ENCODE measurements around the gene INPP5D. TPM values are rescaled to one million over a fixed set of nuclear protein-coding genes. Genes with fewer than 3 reads are reported as not detected.

INPP5D gene
- total and polyA plus RNA-seq, 4 donors, result 2.9 to 18.8 (median 6.6) TPM

DNA sequence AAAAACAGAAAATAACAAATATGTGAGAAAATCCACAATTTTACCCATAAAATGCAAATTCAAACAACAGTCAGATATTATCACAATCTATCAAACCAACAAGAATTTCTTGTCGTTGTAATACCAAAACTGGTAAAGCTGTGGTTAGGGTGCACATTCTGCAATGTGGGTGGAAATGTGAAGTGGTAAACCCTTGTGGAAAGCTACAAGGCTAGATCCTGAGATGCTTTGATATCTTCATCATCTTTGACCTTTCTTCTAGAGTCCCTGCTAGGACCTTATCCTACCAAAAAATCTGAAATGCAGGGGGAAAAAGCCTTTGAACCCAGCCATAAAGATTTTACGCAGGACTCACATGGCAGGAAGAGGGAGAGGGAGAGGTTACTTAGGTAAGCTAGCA lies 174.1 kb downstream of the INPP5D start:
- peaks cover 0 to 3% (median 0%) of the 10 kb centered on the region in 4 donors for H3K9me3 ChIP-seq (ENCODE audit: control insufficient read depth in 4 of 4, low read length in 3 of 4)
- H3K4me3 ChIP-seq (ENCODE audit: low read depth in 1 of 3, low read length in 3 of 3), result no peak overlapping the region
- no peak overlapping the region for H3K27ac ChIP-seq (ENCODE audit: low read depth in 1 of 2, low read length in 2 of 2)
- TF ChIP-seq, protein P1, sequence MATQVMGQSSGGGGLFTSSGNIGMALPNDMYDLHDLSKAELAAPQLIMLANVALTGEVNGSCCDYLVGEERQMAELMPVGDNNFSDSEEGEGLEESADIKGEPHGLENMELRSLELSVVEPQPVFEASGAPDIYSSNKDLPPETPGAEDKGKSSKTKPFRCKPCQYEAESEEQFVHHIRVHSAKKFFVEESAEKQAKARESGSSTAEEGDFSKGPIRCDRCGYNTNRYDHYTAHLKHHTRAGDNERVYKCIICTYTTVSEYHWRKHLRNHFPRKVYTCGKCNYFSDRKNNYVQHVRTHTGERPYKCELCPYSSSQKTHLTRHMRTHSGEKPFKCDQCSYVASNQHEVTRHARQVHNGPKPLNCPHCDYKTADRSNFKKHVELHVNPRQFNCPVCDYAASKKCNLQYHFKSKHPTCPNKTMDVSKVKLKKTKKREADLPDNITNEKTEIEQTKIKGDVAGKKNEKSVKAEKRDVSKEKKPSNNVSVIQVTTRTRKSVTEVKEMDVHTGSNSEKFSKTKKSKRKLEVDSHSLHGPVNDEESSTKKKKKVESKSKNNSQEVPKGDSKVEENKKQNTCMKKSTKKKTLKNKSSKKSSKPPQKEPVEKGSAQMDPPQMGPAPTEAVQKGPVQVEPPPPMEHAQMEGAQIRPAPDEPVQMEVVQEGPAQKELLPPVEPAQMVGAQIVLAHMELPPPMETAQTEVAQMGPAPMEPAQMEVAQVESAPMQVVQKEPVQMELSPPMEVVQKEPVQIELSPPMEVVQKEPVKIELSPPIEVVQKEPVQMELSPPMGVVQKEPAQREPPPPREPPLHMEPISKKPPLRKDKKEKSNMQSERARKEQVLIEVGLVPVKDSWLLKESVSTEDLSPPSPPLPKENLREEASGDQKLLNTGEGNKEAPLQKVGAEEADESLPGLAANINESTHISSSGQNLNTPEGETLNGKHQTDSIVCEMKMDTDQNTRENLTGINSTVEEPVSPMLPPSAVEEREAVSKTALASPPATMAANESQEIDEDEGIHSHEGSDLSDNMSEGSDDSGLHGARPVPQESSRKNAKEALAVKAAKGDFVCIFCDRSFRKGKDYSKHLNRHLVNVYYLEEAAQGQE (IDR thresholded peaks at IDR 0.05), result no peak
- TF ChIP-seq RAD21 (IDR thresholded peaks at IDR 0.05) (no peak), FOXA1 (IDR thresholded peaks at IDR 0.05) (no peak), HNF4G (IDR thresholded peaks at IDR 0.05) (no peak), NR2F2 (IDR thresholded peaks at IDR 0.05) (no peak), RXRA (IDR thresholded peaks at IDR 0.05) (no peak)
- TF ChIP-seq, protein P2, sequence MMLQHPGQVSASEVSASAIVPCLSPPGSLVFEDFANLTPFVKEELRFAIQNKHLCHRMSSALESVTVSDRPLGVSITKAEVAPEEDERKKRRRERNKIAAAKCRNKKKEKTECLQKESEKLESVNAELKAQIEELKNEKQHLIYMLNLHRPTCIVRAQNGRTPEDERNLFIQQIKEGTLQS (IDR thresholded peaks at IDR 0.05), result no peak
- TF ChIP-seq, protein P3, sequence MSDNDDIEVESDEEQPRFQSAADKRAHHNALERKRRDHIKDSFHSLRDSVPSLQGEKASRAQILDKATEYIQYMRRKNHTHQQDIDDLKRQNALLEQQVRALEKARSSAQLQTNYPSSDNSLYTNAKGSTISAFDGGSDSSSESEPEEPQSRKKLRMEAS (IDR thresholded peaks at IDR 0.05), result no peak
- H3K27me3 ChIP-seq (ENCODE audit: control insufficient read depth in 4 of 4, insufficient read depth in 4 of 4, low read length in 3 of 4), result no peaks in the 10 kb centered on the region
- H3K36me3 ChIP-seq (ENCODE audit: control insufficient read depth in 4 of 4, insufficient read depth in 3 of 4, low read depth in 1 of 4, low read length in 3 of 4), result no peaks in the 10 kb centered on the region
- no peak overlapping the region for H3K9ac ChIP-seq (ENCODE audit: low read depth in 1 of 2, low read length in 2 of 2)
- no peak for DNase-seq (ENCODE audit: low spot score)
- 83% methylated on average over 2 of the region's 2 CpGs for WGBS
- no peaks in the 10 kb centered on the region for H3K4me1 ChIP-seq (ENCODE audit: control insufficient read depth in 4 of 4, insufficient read depth in 4 of 4, low read length in 3 of 4)

DNA sequence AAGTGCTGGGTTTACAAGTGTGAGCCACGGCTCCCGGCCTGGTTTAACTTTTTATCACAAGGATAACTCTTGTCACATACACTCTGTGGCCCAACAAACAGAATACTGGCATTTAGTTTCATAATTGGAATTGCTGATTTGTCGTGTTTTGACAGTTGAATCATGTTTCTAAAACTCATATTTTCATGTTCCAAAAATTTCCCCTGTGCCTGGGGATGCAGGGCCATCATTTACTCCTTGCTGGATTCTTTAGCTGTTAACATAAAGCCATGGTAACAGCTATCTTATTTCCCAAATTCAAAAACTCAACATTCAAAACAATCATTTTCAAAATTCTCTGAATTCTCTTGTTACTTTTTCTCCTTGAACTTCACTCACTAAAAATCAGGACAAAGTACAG lies 174.9 kb downstream of the INPP5D start:
- DNase-seq (ENCODE audit: low spot score), result no peak
- no peak overlapping the region for H3K9ac ChIP-seq (ENCODE audit: low read depth in 1 of 2, low read length in 2 of 2)
- TF ChIP-seq, protein P4, sequence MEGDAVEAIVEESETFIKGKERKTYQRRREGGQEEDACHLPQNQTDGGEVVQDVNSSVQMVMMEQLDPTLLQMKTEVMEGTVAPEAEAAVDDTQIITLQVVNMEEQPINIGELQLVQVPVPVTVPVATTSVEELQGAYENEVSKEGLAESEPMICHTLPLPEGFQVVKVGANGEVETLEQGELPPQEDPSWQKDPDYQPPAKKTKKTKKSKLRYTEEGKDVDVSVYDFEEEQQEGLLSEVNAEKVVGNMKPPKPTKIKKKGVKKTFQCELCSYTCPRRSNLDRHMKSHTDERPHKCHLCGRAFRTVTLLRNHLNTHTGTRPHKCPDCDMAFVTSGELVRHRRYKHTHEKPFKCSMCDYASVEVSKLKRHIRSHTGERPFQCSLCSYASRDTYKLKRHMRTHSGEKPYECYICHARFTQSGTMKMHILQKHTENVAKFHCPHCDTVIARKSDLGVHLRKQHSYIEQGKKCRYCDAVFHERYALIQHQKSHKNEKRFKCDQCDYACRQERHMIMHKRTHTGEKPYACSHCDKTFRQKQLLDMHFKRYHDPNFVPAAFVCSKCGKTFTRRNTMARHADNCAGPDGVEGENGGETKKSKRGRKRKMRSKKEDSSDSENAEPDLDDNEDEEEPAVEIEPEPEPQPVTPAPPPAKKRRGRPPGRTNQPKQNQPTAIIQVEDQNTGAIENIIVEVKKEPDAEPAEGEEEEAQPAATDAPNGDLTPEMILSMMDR (IDR thresholded peaks at IDR 0.05; ENCODE audit: low read depth, low read length, missing input control), result no peak
- 90% methylated on average over 3 of the region's 3 CpGs for WGBS
- H3K27me3 ChIP-seq (ENCODE audit: control insufficient read depth in 4 of 4, insufficient read depth in 4 of 4, low read length in 3 of 4), result no peaks in the 10 kb centered on the region
- H3K36me3 ChIP-seq (ENCODE audit: control insufficient read depth in 4 of 4, insufficient read depth in 3 of 4, low read depth in 1 of 4, low read length in 3 of 4), result no peaks in the 10 kb centered on the region
- no peak overlapping the region for H3K27ac ChIP-seq (ENCODE audit: low read depth in 1 of 2, low read length in 2 of 2)
- H3K4me1 ChIP-seq (ENCODE audit: control insufficient read depth in 4 of 4, insufficient read depth in 4 of 4, low read length in 3 of 4), result no peaks in the 10 kb centered on the region
- H3K4me3 ChIP-seq (ENCODE audit: low read depth in 1 of 3, low read length in 3 of 3), result no peak overlapping the region
- H3K9me3 ChIP-seq (ENCODE audit: control insufficient read depth in 4 of 4, low read length in 3 of 4), result peaks cover 0 to 3% (median 0%) of the 10 kb centered on the region in 4 donors

DNA sequence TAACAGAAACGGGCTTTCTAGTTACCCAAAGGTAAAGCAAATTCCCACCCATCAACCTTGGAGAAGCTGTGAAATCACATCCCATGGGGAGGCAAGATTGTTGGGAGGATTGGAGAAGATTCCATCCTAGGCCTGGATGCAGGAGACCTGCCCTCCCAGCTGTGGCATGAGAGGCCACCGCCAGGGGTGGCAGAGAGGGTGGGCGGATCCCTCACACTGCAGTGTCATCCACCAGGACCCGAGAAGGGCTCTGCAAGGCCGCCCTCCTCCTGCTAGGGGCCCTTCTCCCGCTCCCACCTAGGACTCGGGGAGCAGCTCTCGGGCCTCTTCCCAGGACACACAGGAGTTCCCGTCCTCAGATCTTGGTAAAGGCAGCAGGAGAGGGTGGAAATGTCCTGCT lies 175.8 kb downstream of the INPP5D start:
- 77% methylated on average over 9 of the region's 9 CpGs for WGBS

More for the DNA sequence above, 175.8 kb downstream of the INPP5D start:
- Histone ChIP-seq H3K4me1 (ENCODE audit: control insufficient read depth in 4 of 4, insufficient read depth in 4 of 4, low read length in 3 of 4) (no peaks in the 10 kb centered on the region), H3K36me3 (ENCODE audit: control insufficient read depth in 4 of 4, insufficient read depth in 3 of 4, low read depth in 1 of 4, low read length in 3 of 4) (no peaks in the 10 kb centered on the region), H3K4me3 (ENCODE audit: low read depth in 1 of 3, low read length in 3 of 3) (no peak overlapping the region), H3K27me3 (ENCODE audit: control insufficient read depth in 4 of 4, insufficient read depth in 4 of 4, low read length in 3 of 4) (no peaks in the 10 kb centered on the region), H3K9ac (ENCODE audit: low read depth in 1 of 2, low read length in 2 of 2) (no peak overlapping the region), H3K9me3 (ENCODE audit: control insufficient read depth in 4 of 4, low read length in 3 of 4) (peaks cover 0 to 3% (median 0%) of the 10 kb centered on the region in 4 donors), H3K27ac (ENCODE audit: low read depth in 1 of 2, low read length in 2 of 2) (no peak overlapping the region)
- DNase-seq (ENCODE audit: low spot score), result no peak
- TF ChIP-seq, protein P5, sequence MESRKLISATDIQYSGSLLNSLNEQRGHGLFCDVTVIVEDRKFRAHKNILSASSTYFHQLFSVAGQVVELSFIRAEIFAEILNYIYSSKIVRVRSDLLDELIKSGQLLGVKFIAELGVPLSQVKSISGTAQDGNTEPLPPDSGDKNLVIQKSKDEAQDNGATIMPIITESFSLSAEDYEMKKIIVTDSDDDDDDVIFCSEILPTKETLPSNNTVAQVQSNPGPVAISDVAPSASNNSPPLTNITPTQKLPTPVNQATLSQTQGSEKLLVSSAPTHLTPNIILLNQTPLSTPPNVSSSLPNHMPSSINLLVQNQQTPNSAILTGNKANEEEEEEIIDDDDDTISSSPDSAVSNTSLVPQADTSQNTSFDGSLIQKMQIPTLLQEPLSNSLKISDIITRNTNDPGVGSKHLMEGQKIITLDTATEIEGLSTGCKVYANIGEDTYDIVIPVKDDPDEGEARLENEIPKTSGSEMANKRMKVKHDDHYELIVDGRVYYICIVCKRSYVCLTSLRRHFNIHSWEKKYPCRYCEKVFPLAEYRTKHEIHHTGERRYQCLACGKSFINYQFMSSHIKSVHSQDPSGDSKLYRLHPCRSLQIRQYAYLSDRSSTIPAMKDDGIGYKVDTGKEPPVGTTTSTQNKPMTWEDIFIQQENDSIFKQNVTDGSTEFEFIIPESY (IDR thresholded peaks at IDR 0.05), result no peak
- TF ChIP-seq FOXA2 (IDR thresholded peaks at IDR 0.05) (no peak), HNF4A (conservative IDR thresholded peaks at IDR 0.05) (no peak), RAD21 (IDR thresholded peaks at IDR 0.05) (no peak), JUND (IDR thresholded peaks at IDR 0.05) (no peak)
- TF ChIP-seq, protein P1 (IDR thresholded peaks at IDR 0.05), result no peak

Data from liver (tissue), 9 donors.